A549 (cell line): ENCODE measurements around the gene SDF2L1. TPM values are rescaled to one million over a fixed set of nuclear protein-coding genes. Genes with fewer than 3 reads are reported as not detected.
"Not testable (repeated sequence)": the region's sequence is repeated elsewhere in the genome, so short reads cannot be mapped to it uniquely, and the experiment has no call there.

Experiments
- ATAC-seq, 2 experiments: fragments of 200-7000 bp in 1 of 2; fragments of >200 bp in 1 of 2; cut with Nextera tagmentation in 1 of 2; cut with Tn5 transposase in 1 of 2; 3 replicates each; pipeline versions ENCODE4 v1.8.0 to v1.9.1; 2018 to 2020; ENCODE audit warnings: mild to moderate bottlenecking in 1 of 2, moderate library complexity in 1 of 2
- CTCF ChIA-PET: fragments of 300-600 bp; sonication (Branson Sonifier 250); formaldehyde crosslinking; extraction: SDS; loops from one replicate; lab custom pipeline; 2021; ENCODE audit warnings: antibody characterized with exemption, inconsistent platforms; lab: Yijun Ruan, JAX
- POLR2A ChIA-PET: fragments of 350-600 bp; formaldehyde crosslinking; extraction: SDS; loops from one replicate; lab custom pipeline; 2021; ENCODE audit warnings: antibody characterized with exemption, inconsistent platforms; lab: Yijun Ruan, JAX
- DNase-seq, 2 experiments: peaks; one replicate each; pipeline versions ENCODE4 v3.0.0 to v3.0.0-alpha.2; 2011 to 2016; ENCODE audit warnings: low read depth in 1 of 2, low spot score in 1 of 2
- FAIRE-seq: peaks from 2 replicates; lab custom pipeline; 2011; peaks lifted over from hg19 to GRCh38; lab: Jason Lieb, UNC
- H3K27ac ChIP-seq, 2 experiments: fragments of >200 bp; sonication (Bioruptor Twin); formaldehyde crosslinking; 3 replicates each; pipeline ENCODE4 v1.5.1; 2016 to 2017
- H3K4me1 ChIP-seq: fragments of >200 bp; sonication (Bioruptor Twin); formaldehyde crosslinking; 3 replicates; pipeline ENCODE4 v1.6.1; 2016
- H3K4me2 ChIP-seq: fragments of >200 bp; sonication (Bioruptor Twin); formaldehyde crosslinking; 3 replicates; pipeline ENCODE4 v1.6.1; 2016
- H3K4me3 ChIP-seq: fragments of >200 bp; sonication (Bioruptor Twin); formaldehyde crosslinking; 3 replicates; pipeline ENCODE4 v1.5.1; 2016
- H3K9me3 ChIP-seq: fragments of >200 bp; sonication (Bioruptor Twin); formaldehyde crosslinking; 3 replicates; pipeline ENCODE4 v1.6.1; 2016
- BHLHE40 ChIP-seq: IDR thresholded peaks from 2 replicates; pipeline ENCODE4 v1.6.1; 2012; ENCODE audit warnings: low read depth, low read length, inconsistent platforms
- CBX2 ChIP-seq: fragments of 200-600 bp; sonication (generic); IDR thresholded peaks from 2 replicates; pipeline ENCODE4 v1.6.1; 2016; ENCODE audit warnings: low read depth, mild to moderate bottlenecking, borderline replicate concordance
- GATA3 ChIP-seq: IDR thresholded peaks from 2 replicates; pipeline ENCODE4 v1.6.1; 2012; ENCODE audit warnings: borderline replicate concordance
- HOXB13 ChIP-seq: fragments of 250-450 bp; sonication (Bioruptor Pico); IDR thresholded peaks from 2 replicates; pipeline ENCODE4 v1.5.0; 2020; ENCODE audit warnings: low read depth, mild to moderate bottlenecking, moderate library complexity
- JUN ChIP-seq, 2 experiments: fragments of >200 bp; sonication (Bioruptor Twin); formaldehyde crosslinking; IDR thresholded peaks; 2 replicates in 1 of 2; 3 replicates in 1 of 2; pipeline ENCODE4 v1.6.1; 2016 to 2017
- MAFK ChIP-seq: fragments of 450-650 bp; IDR thresholded peaks from 2 replicates; pipeline ENCODE4 v1.6.1; 2014; ENCODE audit not compliant: partially characterized antibody
- POLR2AphosphoS2 ChIP-seq: conservative IDR thresholded peaks from 2 replicates; pipeline ENCODE4 v1.6.1; 2012; ENCODE audit warnings: low read length, improper control_type of control experiment, inconsistent platforms
- RAD21 ChIP-seq, 2 experiments: fragments of >200 bp in 1 of 2; sonication (Bioruptor Twin) in 1 of 2; formaldehyde crosslinking in 1 of 2; IDR thresholded peaks in 1 of 2; conservative IDR thresholded peaks in 1 of 2; 2 replicates in 1 of 2; 3 replicates in 1 of 2; pipeline ENCODE4 v1.6.1; 2012 to 2018; ENCODE audit warnings: inconsistent platforms in 1 of 2
- TFCP2L1 ChIP-seq: fragments of 250-450 bp; sonication (Bioruptor Pico); IDR thresholded peaks from 2 replicates; pipeline ENCODE4 v1.5.0; 2021; ENCODE audit warnings: mild to moderate bottlenecking
- TP53 ChIP-seq: fragments of 250-450 bp; sonication (Bioruptor Pico); IDR thresholded peaks from 2 replicates; pipeline ENCODE4 v1.5.0; 2021; ENCODE audit warnings: mild to moderate bottlenecking, moderate library complexity
- ZFP36 ChIP-seq: fragments of 450-650 bp; IDR thresholded peaks from 2 replicates; pipeline ENCODE4 v1.6.1; 2014; ENCODE audit warnings: borderline replicate concordance; ENCODE audit not compliant: partially characterized antibody
- WGBS: methylation state at CpG from one replicate; pipeline ENCODE4 v1.1.6; 2017; ENCODE audit errors: missing lambda C conversion rate; 5-methylcytosine and 5-hydroxymethylcytosine counted together
- polyA plus RNA-seq, 4 experiments: library from polyadenylated mRNA; depleted of rRNA in 3 of 4; stranded (reverse); fragments of >200 nt; fragmentation: RNase III in 1 of 4; extraction: RNeasy Plus Mini Kit Qiagen cat#74134 plus additional on column Dnase treatment in 1 of 4; gene quantifications; 2 replicates in 3 of 4; 3 replicates in 1 of 4; pipeline ENCODE4 v1.2.3, GENCODE V29; 2011 to 2017
- TF ChIP-seq, protein P1 (sequence below): IDR thresholded peaks from 2 replicates; pipeline ENCODE4 v1.6.1; 2012
- TF ChIP-seq, protein P2 (sequence below): fragments of >200 bp; sonication (Bioruptor Twin); formaldehyde crosslinking; IDR thresholded peaks from 3 replicates; pipeline ENCODE4 v1.5.1; 2016
- TF ChIP-seq, protein P3 (sequence below): fragments of 200-600 bp; sonication (generic); IDR thresholded peaks from 2 replicates; pipeline ENCODE4 v1.6.1; 2016; ENCODE audit warnings: antibody characterized with exemption, mild to moderate bottlenecking, moderate library complexity
- TF ChIP-seq, protein P4 (sequence below): fragments of 150-350 bp; IDR thresholded peaks from 2 replicates; pipeline ENCODE4 v1.6.1; 2014; ENCODE audit warnings: low read depth, mild to moderate bottlenecking, low read length
- TF ChIP-seq, protein P5 (sequence below): IDR thresholded peaks from 2 replicates; pipeline ENCODE4 v1.6.1; 2012

SDF2L1 gene
- polyA plus RNA-seq, 2 of the 4 experiments (the other 2 are of a cell fraction), result 13.7 to 41.9 TPM

DNA sequence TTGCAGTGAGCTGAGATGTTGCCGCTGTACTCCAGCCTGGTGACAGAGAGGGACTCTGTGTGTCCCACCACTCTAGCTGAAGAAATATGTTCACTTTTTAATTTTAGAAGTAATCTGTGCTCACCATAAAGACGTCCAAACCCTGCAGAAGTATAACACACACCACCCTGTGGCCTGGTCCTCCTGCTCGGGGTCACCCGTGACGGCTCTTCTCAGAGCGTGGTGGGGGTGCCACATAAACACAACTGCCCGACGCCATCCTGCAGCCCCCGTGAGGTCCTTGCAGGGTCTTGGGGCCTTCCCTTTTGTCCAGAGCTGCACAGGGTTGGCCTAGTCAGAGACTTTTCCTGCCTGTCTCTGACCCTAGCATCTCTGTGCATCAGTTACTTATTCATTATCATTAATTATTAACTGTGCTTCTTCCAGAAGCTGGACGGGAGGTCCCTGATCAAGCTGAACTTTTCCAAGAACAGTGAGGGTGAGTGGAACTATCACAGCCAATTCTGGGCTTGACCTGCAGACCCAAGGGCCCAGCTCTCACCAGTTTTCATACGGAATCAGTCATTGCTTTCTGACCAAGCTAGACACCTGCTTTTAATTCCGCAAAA is 32.6 kb downstream of the SDF2L1 start:
- POLR2A ChIA-PET, result no interaction called here

DNA sequence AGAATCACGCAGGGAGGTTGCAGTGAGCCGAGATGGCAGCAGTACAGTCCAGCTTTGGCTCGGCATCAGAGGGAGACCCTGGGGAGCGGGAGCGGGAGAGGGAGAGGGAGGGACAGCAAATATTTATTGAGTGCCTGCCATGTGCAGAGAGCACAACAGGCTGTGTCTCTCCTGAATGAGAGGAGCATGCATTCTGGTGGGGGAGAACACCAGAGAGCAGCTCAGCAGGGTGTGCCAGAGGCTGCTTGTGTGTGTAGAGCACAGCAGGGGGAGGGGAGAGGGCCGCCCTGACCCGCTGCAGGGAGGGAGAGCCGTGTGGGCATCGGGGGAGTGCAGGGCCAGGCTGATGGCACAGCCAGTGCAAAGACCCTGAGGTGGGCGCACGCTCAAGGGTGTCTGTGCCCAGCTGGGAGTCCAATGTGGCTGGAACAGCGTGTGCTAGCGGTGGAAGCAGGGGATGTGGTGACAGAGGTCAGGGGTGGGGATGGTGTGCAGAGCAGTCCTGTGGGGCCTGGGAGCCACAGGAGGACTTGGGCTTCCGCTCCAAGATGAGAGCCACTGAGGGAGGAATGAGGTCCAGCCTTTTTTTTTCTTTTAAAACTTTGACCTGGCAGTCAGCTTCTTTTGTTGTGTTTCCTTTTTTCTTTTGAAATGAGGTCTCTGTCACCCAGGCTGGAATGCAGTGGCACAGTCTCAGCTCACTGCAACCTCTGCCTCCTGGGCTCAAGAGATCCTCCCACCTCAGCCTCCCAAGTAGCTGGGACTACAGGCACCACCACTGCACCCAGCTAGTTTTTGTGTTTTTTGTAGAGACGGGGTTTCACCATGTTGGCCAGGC is 35.7 kb downstream of the SDF2L1 start:
- 83% methylated on average over 11 of the region's 15 CpGs for WGBS
- H3K4me3 ChIP-seq, result no peak overlapping the region
- TF ChIP-seq POLR2AphosphoS2 (no peak), JUN (IDR thresholded peaks at IDR 0.05) (no peak), BHLHE40 (no peak), TFCP2L1 (CRISPR knock-in tag) (no peak), MAFK (no peak)
- TF ChIP-seq, protein P1, sequence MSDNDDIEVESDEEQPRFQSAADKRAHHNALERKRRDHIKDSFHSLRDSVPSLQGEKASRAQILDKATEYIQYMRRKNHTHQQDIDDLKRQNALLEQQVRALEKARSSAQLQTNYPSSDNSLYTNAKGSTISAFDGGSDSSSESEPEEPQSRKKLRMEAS, result no peak
- TF ChIP-seq, protein P2, sequence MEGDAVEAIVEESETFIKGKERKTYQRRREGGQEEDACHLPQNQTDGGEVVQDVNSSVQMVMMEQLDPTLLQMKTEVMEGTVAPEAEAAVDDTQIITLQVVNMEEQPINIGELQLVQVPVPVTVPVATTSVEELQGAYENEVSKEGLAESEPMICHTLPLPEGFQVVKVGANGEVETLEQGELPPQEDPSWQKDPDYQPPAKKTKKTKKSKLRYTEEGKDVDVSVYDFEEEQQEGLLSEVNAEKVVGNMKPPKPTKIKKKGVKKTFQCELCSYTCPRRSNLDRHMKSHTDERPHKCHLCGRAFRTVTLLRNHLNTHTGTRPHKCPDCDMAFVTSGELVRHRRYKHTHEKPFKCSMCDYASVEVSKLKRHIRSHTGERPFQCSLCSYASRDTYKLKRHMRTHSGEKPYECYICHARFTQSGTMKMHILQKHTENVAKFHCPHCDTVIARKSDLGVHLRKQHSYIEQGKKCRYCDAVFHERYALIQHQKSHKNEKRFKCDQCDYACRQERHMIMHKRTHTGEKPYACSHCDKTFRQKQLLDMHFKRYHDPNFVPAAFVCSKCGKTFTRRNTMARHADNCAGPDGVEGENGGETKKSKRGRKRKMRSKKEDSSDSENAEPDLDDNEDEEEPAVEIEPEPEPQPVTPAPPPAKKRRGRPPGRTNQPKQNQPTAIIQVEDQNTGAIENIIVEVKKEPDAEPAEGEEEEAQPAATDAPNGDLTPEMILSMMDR, result no peak
- no peaks in the 10 kb centered on the region for H3K4me1 ChIP-seq
- ChIA-PET POLR2A (no interaction called here), CTCF (no interaction called here)
- H3K4me2 ChIP-seq, result no peak overlapping the region
- H3K9me3 ChIP-seq, result no peaks in the 10 kb centered on the region
- DNase-seq, result no peak
- no peak overlapping the region for H3K27ac ChIP-seq
- peak in 1 of 2 experiments; percentile 26; a peak in 2 of 6 replicates for ATAC-seq
- no peak for FAIRE-seq

More for the DNA sequence above, 32.6 kb downstream of the SDF2L1 start:
- DNase-seq (no peak), ATAC-seq (no peak), FAIRE-seq (no peak)
- WGBS, result 85% methylated on average over 11 of the region's 12 CpGs
- CTCF ChIA-PET, result interaction anchor here (2.6 kb wide), 1 partner anchor 12 kb away, joined by 5 read pairs; no protein-coding TSS in a partner anchor
- Histone ChIP-seq H3K27ac (no peak overlapping the region), H3K4me2 (no peak overlapping the region), H3K9me3 (no peaks in the 10 kb centered on the region), H3K4me1 (no peaks in the 10 kb centered on the region), H3K4me3 (no peak overlapping the region)
- TF ChIP-seq HOXB13 (CRISPR knock-in tag), result no peak
- TF ChIP-seq, protein P3, sequence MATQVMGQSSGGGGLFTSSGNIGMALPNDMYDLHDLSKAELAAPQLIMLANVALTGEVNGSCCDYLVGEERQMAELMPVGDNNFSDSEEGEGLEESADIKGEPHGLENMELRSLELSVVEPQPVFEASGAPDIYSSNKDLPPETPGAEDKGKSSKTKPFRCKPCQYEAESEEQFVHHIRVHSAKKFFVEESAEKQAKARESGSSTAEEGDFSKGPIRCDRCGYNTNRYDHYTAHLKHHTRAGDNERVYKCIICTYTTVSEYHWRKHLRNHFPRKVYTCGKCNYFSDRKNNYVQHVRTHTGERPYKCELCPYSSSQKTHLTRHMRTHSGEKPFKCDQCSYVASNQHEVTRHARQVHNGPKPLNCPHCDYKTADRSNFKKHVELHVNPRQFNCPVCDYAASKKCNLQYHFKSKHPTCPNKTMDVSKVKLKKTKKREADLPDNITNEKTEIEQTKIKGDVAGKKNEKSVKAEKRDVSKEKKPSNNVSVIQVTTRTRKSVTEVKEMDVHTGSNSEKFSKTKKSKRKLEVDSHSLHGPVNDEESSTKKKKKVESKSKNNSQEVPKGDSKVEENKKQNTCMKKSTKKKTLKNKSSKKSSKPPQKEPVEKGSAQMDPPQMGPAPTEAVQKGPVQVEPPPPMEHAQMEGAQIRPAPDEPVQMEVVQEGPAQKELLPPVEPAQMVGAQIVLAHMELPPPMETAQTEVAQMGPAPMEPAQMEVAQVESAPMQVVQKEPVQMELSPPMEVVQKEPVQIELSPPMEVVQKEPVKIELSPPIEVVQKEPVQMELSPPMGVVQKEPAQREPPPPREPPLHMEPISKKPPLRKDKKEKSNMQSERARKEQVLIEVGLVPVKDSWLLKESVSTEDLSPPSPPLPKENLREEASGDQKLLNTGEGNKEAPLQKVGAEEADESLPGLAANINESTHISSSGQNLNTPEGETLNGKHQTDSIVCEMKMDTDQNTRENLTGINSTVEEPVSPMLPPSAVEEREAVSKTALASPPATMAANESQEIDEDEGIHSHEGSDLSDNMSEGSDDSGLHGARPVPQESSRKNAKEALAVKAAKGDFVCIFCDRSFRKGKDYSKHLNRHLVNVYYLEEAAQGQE, result no peak
- no peak for TF ChIP-seq ZFP36
- TF ChIP-seq GATA3, result no peak
- TF ChIP-seq, protein P4, sequence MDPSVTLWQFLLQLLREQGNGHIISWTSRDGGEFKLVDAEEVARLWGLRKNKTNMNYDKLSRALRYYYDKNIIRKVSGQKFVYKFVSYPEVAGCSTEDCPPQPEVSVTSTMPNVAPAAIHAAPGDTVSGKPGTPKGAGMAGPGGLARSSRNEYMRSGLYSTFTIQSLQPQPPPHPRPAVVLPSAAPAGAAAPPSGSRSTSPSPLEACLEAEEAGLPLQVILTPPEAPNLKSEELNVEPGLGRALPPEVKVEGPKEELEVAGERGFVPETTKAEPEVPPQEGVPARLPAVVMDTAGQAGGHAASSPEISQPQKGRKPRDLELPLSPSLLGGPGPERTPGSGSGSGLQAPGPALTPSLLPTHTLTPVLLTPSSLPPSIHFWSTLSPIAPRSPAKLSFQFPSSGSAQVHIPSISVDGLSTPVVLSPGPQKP, result no peak
- TF ChIP-seq, protein P5, sequence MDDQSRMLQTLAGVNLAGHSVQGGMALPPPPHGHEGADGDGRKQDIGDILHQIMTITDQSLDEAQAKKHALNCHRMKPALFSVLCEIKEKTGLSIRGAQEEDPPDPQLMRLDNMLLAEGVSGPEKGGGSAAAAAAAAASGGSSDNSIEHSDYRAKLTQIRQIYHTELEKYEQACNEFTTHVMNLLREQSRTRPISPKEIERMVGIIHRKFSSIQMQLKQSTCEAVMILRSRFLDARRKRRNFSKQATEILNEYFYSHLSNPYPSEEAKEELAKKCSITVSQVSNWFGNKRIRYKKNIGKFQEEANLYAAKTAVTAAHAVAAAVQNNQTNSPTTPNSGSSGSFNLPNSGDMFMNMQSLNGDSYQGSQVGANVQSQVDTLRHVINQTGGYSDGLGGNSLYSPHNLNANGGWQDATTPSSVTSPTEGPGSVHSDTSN, result no peak
- no peak for TF ChIP-seq RAD21 (conservative IDR thresholded peaks at IDR 0.05 in 1 of 2, IDR thresholded peaks at IDR 0.05 in 1 of 2)
- no peak for TF ChIP-seq TP53
- TF ChIP-seq CBX2, result no peak

DNA sequence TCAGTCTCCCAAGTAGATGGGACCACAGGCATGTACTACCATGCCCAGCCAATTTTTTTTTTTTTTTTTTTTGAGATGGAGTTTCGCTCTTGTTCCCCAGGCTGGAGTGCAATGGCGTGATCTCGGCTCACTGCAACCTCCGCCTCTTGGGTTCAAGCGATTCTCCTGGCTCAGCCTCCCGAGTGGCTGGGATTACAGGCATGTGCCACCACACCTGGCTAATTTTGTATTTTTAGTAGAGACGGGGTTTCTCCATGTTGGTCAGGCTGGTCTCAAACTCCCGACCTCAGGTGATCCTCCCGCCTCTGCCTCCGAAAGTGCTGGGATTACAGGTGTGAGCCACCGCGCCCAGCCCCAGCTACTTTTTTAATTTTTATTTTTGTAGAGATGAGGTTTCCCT is 36.7 kb downstream of the SDF2L1 start:
- H3K27ac ChIP-seq, H3K9me3 ChIP-seq, CTCF ChIA-PET, ATAC-seq, DNase-seq, POLR2A ChIA-PET, H3K4me2 ChIP-seq, H3K4me3 ChIP-seq, FAIRE-seq, H3K4me1 ChIP-seq: not testable (repeated sequence)
- 94% methylated on average over 12 of the region's 12 CpGs for WGBS
